GM18511 (cell line): ENCODE data around the gene NRL.
"Not testable (repeated sequence)": the region's sequence is repeated elsewhere in the genome, so short reads cannot be mapped to it uniquely, and the experiment has no call there.

Experiments used
- ATAC-seq: cut with Tn5 transposase; IDR thresholded peaks from one replicate; pipeline ENCODE4 v1.9.1; 2021; ENCODE audit warnings: mild to moderate bottlenecking, moderate library complexity; ENCODE audit not compliant: unreplicated experiment

The NRL gene

GRCh38 chr14:24054646-24055045, 60.1 kb downstream of the NRL start:
- ATAC-seq: no peak

GRCh38 chr14:24054324-24054641, 60.5 kb downstream of the NRL start:
- no peak for ATAC-seq

DNA sequence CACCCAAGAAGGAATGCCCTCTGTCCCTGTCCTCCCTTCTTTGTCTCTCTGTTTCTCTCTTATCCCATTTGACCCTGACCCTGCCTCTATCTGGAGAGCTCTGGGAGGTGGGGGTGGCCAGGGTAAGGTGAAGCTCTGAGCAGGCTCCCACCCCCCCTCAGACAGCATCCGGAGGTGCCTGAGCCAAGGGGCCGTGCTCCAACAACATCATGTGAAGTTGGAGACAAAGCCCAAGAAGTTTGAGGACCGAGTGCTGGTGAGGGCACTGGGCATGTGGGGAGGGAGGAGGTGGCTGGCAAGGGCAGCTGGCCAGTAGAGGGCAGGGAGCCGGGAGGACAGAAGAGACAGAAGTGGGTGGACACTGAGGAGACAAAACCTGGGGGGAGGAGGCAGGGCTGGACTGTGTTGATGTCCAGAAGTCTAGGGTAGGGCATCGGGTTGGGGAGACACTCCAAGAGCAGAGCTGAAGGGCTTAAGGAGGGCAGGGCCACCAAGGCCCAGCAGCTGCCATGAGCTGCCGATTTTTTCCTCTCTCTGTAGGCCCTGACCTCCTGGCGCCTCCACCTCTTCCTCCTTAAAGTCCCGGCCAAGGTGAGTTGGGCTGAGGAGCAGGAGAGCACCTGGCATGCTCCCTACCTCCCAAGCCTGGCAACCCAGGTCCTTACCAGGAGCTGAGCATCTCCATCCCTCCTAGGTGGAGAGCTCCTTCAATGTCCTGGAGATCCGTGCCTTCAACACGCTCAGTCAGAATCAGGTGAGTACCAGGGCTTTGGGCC, 61.0 kb downstream of the NRL start:
- ATAC-seq: no peak

DNA sequence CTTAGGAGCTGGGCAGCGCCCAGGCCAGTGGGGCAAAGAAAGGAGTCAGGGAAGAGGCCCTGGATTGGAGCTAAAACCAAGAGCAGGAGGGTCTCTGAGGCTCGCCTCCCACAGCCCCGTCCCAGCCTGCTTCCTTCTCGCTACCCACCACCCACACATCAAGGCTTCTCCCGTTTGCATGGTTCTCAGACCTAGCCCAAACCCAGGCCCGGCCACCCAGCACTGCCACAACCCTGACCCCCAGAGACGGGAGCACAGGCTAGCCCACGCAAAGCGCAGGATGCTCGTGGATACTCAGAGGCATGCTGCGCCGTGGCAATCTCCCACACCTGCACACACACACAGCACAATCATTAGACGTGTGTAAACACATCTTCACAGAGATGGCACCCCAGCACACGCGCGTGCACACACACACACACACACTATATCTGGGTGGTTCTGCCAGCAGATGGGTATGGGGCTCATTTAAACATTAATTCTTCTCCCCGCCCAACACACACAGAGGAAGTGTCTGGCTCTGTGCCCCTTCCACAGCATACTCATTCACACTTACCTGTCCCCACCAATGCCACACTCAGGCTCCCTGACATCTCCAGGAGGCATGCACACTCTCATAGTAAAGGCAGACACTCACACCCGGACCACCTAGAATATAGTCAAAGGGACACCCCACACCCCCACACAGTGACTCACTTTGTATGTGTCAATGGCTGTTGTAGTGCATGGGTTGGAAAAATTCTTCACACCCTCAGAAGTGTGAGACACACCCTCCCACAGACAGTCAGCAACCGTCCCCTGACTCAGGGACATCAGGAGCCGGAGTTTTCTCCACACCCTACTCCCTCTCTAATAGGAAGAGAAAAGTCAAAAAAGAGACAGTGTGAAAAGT, 61.8 kb downstream of the NRL start:
- no peak for ATAC-seq

GRCh38 chr14:24051789-24052655, 62.7 kb downstream of the NRL start, which contains the start of gene CARMIL3:
Gene CARMIL3, plus strand, starts transcription at chr14:24052009. Its CDS starts 145 bp downstream, at chr14:24052154.
- peak; percentile 78 for ATAC-seq

- no peak for ATAC-seq
Measured at GRCh38 chr14:24051176-24051788, 63.5 kb downstream of the NRL start.

- ATAC-seq: not testable (repeated sequence)
Measured at GRCh38 chr14:24050753-24051152, 64.0 kb downstream of the NRL start.

DNA sequence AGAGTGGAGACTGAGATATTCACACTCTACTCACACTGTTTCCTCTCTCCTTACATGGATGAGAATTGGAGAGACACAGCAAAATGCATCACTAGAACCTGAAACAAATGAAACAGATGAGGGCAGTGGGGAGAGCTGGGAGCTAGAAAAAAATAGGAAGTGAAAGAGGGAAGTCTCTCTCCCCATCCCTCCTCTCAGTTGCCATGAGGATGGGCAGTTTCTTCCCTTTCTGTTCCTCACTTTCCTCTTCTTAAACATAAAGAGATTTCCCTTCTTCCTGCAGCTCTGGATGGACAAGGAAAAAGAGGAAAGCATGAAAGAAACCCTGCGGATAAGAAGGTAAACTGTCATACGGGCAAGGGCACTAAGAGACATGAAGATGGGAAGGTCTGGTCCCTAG, 65.7 kb downstream of the NRL start:
- ATAC-seq: not testable (repeated sequence)

DNA sequence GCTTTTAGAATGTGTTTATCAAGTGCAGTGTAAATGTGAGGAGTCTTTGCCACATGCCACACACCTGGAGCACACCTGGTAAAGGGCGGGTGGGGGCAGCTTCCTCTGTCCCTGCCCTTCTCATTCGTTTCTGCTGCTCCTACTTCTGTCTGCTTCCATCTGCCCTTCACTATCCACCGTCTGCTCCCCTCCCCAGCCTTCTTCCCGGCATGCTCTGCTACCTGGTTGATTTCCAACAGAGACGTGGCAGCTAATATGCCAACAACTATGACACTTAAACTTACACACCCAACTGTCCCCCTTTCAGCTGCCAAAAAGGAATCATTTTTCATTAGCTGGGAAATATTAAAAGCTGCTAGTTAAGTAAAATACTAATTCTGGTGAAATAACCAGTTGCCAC, 72.0 kb downstream of the NRL start:
- no peak for ATAC-seq

- ATAC-seq: no peak
Measured at GRCh38 chr14:24040692-24041091, 74.1 kb downstream of the NRL start.

GRCh38 chr14:24038686-24039085, 76.1 kb downstream of the NRL start:
- no peak for ATAC-seq

- no peak for ATAC-seq
Measured at GRCh38 chr14:24037658-24038037, 77.1 kb downstream of the NRL start.

DNA sequence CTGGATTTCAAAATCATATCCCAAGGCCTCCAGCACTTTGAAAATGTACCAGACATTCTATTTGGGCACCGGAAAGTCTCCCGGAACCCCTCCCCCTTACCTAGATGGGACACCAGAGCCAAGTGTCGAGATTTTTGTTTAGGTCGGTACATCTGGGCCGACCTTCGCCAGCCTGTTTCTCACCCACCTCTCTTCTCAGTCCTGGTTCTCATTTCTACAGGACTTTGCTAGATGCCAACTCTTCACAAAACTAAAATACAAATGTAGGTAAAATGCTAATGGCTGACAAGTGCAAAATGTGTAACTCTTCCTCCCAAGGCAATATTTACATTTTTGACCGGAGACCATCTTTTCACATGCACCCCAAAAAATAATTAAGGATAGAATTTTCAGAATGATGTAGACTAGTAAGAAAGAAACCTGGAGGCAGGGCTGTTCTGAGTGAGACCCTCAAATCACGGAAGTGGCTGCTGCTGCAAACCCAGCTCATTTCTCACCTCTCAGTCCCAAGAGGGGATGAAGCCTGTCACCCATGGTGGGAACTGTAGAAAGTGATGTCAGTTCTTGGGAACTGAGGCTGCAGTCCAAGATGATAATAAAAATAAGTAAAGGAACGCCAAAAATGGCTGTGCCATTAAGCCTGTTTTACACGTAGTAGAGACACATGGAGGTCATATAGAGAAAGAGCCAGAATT, 77.6 kb downstream of the NRL start:
- peak; percentile 20 for ATAC-seq

- peak; percentile 78 for ATAC-seq
Measured at GRCh38 chr14:24036169-24036962, 78.4 kb downstream of the NRL start.

DNA sequence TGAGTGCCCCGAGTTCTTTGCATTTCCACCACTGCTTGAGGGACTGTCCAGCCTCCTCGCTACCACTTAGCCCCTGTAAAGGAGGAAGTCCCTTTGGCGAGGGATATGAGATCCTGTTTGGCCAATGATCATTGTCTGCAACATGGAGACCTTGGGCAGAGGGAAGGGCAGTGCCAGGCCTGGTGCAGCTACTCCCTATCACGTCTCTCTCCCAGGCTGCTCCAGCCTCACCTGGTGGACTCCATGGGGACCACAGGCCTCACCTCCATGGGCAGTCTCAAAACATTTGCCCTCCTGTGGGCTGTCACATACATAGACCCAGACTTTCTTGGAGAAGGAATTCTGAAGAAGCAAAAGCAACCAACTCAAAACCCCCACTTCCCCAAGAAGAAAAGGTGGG, 79.0 kb downstream of the NRL start:
- peak; percentile 16 for ATAC-seq

GRCh38 chr14:24032727-24033418, 81.9 kb downstream of the NRL start:
- ATAC-seq: no peak

DNA sequence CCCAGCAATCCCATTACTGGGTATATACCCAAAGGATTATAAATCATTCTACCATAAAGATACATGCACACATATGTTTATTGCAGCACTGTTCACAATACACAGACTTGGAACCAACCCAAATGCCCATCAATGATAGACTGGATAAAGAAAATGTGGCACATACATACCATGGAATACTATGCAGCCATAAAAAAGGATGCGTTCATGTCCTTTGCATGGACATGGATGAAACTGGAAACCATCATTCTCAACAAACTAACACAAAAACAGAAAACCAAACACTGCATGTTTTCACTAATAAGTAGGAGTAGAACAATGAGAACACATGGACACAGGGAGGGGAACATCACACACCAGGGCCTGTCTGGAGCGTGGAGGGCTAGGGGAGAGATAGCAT, 83.4 kb downstream of the NRL start:
- ATAC-seq: not testable (repeated sequence)

DNA sequence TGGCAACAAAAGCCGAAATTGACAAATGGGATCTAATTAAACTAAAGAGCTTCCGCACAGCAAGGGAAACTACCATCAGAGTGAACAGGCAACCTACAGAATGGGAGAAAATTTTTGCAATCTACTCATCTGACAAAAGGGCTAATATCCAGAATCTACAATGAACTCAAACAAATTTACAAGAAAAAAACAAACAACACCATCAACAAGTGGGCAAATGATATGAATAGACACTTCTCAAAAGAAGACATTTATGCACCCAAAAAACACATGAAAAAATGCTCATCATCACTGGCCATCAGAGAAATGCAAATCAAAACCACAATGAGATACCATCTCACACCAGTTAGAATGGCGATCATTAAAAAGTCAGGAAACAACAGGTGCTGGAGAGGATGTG, 85.1 kb downstream of the NRL start:
- not testable (repeated sequence) for ATAC-seq
